HFFc6 (cell line): Measurements from ENCODE around the gene TFAP2D. TPM values are rescaled to one million over a fixed set of nuclear protein-coding genes. Genes with fewer than 3 reads are reported as not detected.

Source experiments
- DNase-seq: peaks from one replicate; pipeline ENCODE4 v3.0.0-alpha.2; 2018
- H3K27ac Mint-ChIP-seq: 2 replicates; pipeline ENCODE4 v1.8.0; 2020; ENCODE audit warnings: mild to moderate bottlenecking, mixed read lengths
- H3K27me3 Mint-ChIP-seq: 2 replicates; pipeline ENCODE4 v1.8.0; 2021; ENCODE audit warnings: mild to moderate bottlenecking, moderate library complexity, mixed read lengths; ENCODE audit not compliant: insufficient read depth
- H3K36me3 Mint-ChIP-seq: 2 replicates; pipeline ENCODE4 v1.8.0; 2021; ENCODE audit warnings: low read depth, mixed read lengths
- H3K4me1 Mint-ChIP-seq: 2 replicates; pipeline ENCODE4 v1.8.0; 2020; ENCODE audit warnings: low read depth, mixed read lengths
- H3K4me3 Mint-ChIP-seq: 2 replicates; pipeline ENCODE4 v1.8.0; 2020; ENCODE audit warnings: mild to moderate bottlenecking, moderate library complexity, mixed read lengths
- H3K9me3 Mint-ChIP-seq: 2 replicates; pipeline ENCODE4 v1.8.0; 2020; ENCODE audit warnings: mild to moderate bottlenecking, mixed read lengths
- total RNA-seq, 6 experiments: library from RNA; stranded (reverse); fragmentation: NEBNext Ultra II Directional; extraction: Animal tissue kit (Norgen Biotek cat#: 25700); gene quantifications; 2 replicates in 1 of 6; 3 replicates in 5 of 6; pipeline ENCODE4 v1.2.3, GENCODE V29; 2021
- TF ChIP-seq, protein P1 (sequence below): fragments of 200-600 bp; sonication (generic); IDR thresholded peaks from 2 replicates; pipeline ENCODE4 v1.5.0; 2021; ENCODE audit warnings: antibody characterized with exemption, mild to moderate bottlenecking

TFAP2D gene
- total RNA-seq, 6 experiments from 2014 or later = not detected

DNA sequence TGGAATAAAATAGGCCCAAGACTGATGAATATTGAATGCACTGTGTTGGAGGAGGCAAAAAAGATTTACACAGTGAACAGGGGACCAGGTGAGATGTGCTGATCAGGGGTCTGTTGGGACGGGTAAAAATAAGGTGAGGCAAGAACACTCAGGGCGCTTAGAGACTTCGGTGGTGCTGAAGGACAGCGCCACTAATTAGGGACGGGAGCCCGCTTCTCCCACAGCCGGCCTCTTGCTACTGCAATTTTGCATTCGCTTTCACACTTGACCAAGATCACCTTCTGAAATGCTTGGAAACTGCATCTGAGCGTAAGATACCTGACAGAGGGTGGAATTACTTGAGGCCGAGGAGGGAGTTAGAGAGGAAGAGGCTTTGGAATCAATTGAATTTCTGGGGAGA, 7.3 kb downstream of the TFAP2D start:
- Mint-ChIP-seq H3K4me3 (no peak overlapping the region), H3K36me3 (peaks cover 2% of the 10 kb centered on the region; the same call in 1 of the 2 replicates), H3K4me1 (no peaks in the 10 kb centered on the region), H3K27ac (no peak overlapping the region), H3K27me3 (no peaks in the 10 kb centered on the region; the same call in none of the 2 replicates), H3K9me3 (peaks cover 29% of the 10 kb centered on the region)
- TF ChIP-seq, protein P1, sequence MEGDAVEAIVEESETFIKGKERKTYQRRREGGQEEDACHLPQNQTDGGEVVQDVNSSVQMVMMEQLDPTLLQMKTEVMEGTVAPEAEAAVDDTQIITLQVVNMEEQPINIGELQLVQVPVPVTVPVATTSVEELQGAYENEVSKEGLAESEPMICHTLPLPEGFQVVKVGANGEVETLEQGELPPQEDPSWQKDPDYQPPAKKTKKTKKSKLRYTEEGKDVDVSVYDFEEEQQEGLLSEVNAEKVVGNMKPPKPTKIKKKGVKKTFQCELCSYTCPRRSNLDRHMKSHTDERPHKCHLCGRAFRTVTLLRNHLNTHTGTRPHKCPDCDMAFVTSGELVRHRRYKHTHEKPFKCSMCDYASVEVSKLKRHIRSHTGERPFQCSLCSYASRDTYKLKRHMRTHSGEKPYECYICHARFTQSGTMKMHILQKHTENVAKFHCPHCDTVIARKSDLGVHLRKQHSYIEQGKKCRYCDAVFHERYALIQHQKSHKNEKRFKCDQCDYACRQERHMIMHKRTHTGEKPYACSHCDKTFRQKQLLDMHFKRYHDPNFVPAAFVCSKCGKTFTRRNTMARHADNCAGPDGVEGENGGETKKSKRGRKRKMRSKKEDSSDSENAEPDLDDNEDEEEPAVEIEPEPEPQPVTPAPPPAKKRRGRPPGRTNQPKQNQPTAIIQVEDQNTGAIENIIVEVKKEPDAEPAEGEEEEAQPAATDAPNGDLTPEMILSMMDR = no peak
- DNase-seq = no peak

DNA sequence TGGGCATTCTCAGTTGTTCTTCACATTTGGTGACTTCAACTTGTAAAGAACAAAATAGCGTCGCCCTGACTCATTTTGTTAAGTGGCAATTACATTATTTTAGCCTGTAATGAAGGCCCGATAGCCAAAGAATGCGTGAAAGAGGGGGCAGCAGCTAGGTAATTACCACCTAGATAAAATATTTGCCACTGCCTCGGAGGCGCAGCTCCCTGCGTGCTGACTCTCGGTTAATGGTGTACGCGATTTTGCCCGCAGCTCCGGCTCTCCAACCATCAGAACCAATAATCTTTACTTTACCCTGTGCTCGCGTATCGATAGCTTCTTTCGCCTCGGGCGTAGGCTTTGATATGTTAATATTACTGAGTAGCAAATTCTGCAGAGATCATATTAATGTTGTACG, 8.7 kb downstream of the TFAP2D start:
- TF ChIP-seq, protein P1 = no peak
- Mint-ChIP-seq H3K27me3 (no peaks in the 10 kb centered on the region; the same call in none of the 2 replicates), H3K4me1 (no peaks in the 10 kb centered on the region), H3K4me3 (no peak overlapping the region), H3K36me3 (no peaks in the 10 kb centered on the region), H3K27ac (no peak overlapping the region), H3K9me3 (peaks cover 25% of the 10 kb centered on the region)
- no peak for DNase-seq

DNA sequence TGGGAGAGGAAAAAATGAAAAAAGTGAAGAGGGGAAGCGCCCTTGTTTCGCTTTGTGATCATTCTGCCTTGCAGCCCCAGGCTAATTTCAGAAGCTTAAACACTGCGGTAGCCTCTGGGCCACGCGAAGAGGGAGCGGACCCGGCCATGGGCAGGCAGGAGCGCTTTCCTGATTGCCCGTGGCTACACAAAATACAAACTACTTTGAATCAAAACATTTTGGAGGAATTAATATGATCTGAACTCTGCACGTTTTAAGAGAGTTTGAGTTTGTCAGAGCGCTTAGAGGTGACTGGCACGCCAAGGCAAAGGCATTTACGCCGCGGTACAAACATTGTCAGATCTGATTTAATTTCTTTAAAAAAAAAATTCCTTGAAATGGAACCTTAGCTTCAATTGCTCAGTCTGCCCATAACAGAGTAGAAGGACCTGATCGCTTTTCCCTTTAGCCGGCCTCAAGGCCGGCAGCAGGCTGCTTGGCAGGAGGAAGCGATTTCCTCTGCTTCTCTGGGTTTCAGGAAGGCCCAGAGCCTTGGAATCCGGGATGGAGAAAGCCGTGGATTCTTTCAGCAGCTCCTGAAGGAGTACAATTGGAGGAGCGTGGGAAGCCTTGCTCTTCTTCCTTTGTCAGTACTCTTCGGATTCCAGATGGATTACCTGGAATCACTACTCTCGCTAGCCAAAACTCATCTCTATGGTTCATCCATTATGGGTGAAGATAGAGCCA, 9.7 kb downstream of the TFAP2D start:
- no peak for DNase-seq
- no peak overlapping the region for H3K4me3 Mint-ChIP-seq
- no peak overlapping the region for H3K27ac Mint-ChIP-seq
- H3K27me3 Mint-ChIP-seq = no peaks in the 10 kb centered on the region; the same call in none of the 2 replicates
- TF ChIP-seq, protein P1 = no peak
- peaks cover 28% of the 10 kb centered on the region for H3K9me3 Mint-ChIP-seq
- no peaks in the 10 kb centered on the region for H3K4me1 Mint-ChIP-seq
- H3K36me3 Mint-ChIP-seq = no peaks in the 10 kb centered on the region

DNA sequence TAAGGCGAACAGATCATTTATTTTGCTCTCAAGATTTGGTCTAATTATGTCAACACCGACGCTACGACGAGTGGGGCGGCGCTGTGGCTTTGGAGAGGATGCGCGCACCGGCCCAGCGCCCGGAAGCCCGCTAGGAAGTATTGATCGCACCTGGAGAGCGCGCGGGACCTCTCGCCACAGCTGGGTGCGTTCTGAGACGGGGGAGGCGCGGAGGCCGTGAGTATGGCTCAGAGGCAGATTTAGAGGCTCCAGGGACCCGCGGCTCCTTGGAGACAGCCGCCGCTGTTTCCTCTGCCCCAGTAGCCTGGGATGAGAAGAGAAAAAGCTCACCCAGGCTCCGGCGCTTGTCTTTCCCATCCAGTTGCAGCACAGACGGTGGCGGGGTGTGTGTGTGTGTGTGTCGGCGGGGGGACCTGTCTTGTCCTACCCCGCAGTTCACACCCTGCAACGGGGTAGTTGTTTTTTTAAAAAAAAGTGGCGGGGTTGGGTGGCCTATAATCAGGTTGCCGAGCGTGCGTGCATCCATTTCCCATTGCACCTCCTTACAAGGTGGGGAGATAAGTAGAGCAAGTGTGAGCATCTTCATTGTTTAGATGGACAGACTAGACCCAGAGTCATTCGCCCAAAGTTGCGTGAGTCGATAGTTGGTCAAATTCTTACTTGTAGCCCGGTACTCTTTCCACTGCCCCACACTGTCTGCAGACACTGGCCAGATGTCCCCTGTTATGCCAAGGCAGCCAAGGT, 11.2 kb downstream of the TFAP2D start:
- H3K36me3 Mint-ChIP-seq = no peaks in the 10 kb centered on the region
- no peak overlapping the region for H3K27ac Mint-ChIP-seq
- H3K4me1 Mint-ChIP-seq = no peaks in the 10 kb centered on the region
- DNase-seq = no peak
- H3K9me3 Mint-ChIP-seq = peaks cover 28% of the 10 kb centered on the region
- TF ChIP-seq, protein P1 = no peak
- no peak overlapping the region for H3K4me3 Mint-ChIP-seq
- no peaks in the 10 kb centered on the region; the same call in none of the 2 replicates for H3K27me3 Mint-ChIP-seq

DNA sequence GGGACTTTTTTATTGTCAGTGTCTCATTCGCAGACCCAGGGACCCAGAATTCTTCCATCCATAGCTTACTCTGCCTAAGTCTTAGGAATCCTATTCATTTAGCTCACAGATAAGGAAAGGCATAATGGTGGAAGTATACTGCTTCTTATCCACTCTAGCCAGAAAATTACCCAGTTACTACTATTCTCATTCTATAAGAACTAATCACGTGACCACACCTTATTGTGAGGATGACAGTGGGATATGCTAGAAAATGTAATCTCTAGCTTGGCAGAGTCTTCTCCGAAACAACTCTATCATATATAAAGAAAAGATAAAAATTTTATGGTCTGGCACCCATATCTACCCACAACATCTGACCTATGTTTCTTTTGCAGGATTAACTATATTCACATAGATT, 21.2 kb downstream of the TFAP2D start:
- no peak overlapping the region for H3K27ac Mint-ChIP-seq
- DNase-seq = no peak
- no peak overlapping the region for H3K4me3 Mint-ChIP-seq
- H3K9me3 Mint-ChIP-seq = peaks cover 34% of the 10 kb centered on the region
- TF ChIP-seq, protein P1 = no peak
- no peaks in the 10 kb centered on the region for H3K4me1 Mint-ChIP-seq
- no peaks in the 10 kb centered on the region; the same call in 1 of the 2 replicates for H3K36me3 Mint-ChIP-seq
- H3K27me3 Mint-ChIP-seq = no peaks in the 10 kb centered on the region
